DND-41 (cell line): Measurements from ENCODE around the gene BNC2.

ENCODE experiments used
- CTCF ChIP-seq: IDR thresholded peaks from 2 replicates; pipeline ENCODE4 v1.5.1; 2012; ENCODE audit warnings: borderline replicate concordance, low read length, moderate library complexity, mild to moderate bottlenecking; ENCODE audit not compliant: poor library complexity, severe bottlenecking; ENCODE audit errors: extremely low read depth
- EZH2 ChIP-seq: IDR thresholded peaks from 3 replicates; pipeline ENCODE4 v1.6.1; 2012; ENCODE audit warnings: borderline replicate concordance, low read depth, mild to moderate bottlenecking, moderate library complexity, low read length, inconsistent platforms; ENCODE audit not compliant: severe bottlenecking

DNA sequence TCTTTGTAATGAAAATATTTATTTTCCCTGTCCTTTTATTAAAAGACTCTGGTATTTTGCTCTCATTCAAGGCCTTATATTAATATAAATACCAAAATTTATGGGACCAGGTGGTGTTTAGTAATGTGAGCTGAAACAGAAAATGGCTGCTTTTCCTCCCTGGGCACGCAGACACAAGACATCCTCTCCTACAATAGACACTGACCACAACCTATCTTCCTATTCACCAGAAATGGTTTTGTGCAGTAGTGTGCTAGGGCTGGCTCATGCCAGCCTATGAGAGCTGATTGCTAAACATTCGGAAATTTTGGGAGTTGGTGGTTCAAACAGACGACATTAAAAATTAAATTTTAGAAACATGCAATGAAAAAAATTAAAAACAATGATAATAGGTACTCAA lies 338.2 kb downstream of the BNC2 start:
- TF ChIP-seq CTCF (no peak), EZH2 (no peak)
